A673 (cell line): ENCODE measurements around the gene SNX8. TPM values are rescaled to one million over a fixed set of nuclear protein-coding genes. Genes with fewer than 3 reads are reported as not detected.

Experiments used
- BruUV-seq: library from RNA; stranded (reverse); fragments of 400-500 nt; replicated peaks from 2 replicates; lab custom pipeline; 2021; lab: Mats Ljungman, UMichigan
- CTCF ChIA-PET: fragments of 300-600 bp; sonication (Branson Sonifier 250); formaldehyde crosslinking; loops from one replicate; lab custom pipeline; 2022; ENCODE audit warnings: antibody characterized with exemption; lab: Charles Lee
- POLR2A ChIA-PET: fragments of 300-600 bp; sonication (Branson Sonifier 250); formaldehyde crosslinking; loops from one replicate; lab custom pipeline; 2022; ENCODE audit warnings: antibody characterized with exemption; ENCODE audit not compliant: low non-redundant PET; lab: Charles Lee
- DNase-seq: peaks from one replicate; pipeline ENCODE4 v3.0.0-alpha.2; 2015; ENCODE audit warnings: low spot score
- H3K27ac ChIP-seq: fragments of 200-600 bp; sonication (generic); 2 replicates; pipeline ENCODE4 v1.5.1; 2016; ENCODE audit warnings: mixed run types, low read depth, mild to moderate bottlenecking, mixed read lengths, antibody characterized with exemption, low read length; ENCODE audit not compliant: poor library complexity, severe bottlenecking
- H3K27me3 ChIP-seq: fragments of 200-600 bp; sonication (generic); replicated peaks from 2 replicates; pipeline ENCODE4 v1.6.1; 2017; ENCODE audit warnings: mixed run types, low read depth, mild to moderate bottlenecking, mixed read lengths, antibody characterized with exemption, low read length; ENCODE audit not compliant: insufficient read depth, poor library complexity
- H3K36me3 ChIP-seq: fragments of 200-600 bp; sonication (generic); 2 replicates; pipeline ENCODE4 v1.6.1; 2016; ENCODE audit warnings: mixed run types, mild to moderate bottlenecking, mixed read lengths, antibody characterized with exemption, low read length; ENCODE audit not compliant: insufficient read depth, poor library complexity, severe bottlenecking
- H3K4me1 ChIP-seq: fragments of 200-600 bp; sonication (generic); 2 replicates; pipeline ENCODE4 v1.6.1; 2017; ENCODE audit warnings: mixed run types, mild to moderate bottlenecking, mixed read lengths, antibody characterized with exemption, low read length; ENCODE audit not compliant: insufficient read depth, poor library complexity, severe bottlenecking
- H3K4me3 ChIP-seq: fragments of 200-600 bp; sonication (generic); 2 replicates; pipeline ENCODE4 v1.5.1; 2016; ENCODE audit warnings: low read depth, mixed run types, mild to moderate bottlenecking, mixed read lengths, low read length; ENCODE audit not compliant: poor library complexity, severe bottlenecking
- H3K9me3 ChIP-seq: fragments of 200-600 bp; sonication (generic); 2 replicates; pipeline ENCODE4 v1.6.1; 2016; ENCODE audit warnings: mixed run types, low read depth, mild to moderate bottlenecking, mixed read lengths, antibody characterized with exemption, low read length; ENCODE audit not compliant: poor library complexity, severe bottlenecking
- CTCF ChIP-seq: fragments of 300-800, 200-600 bp; sonication (generic); conservative IDR thresholded peaks from 2 replicates; pipeline ENCODE4 v1.5.1; 2017; ENCODE audit warnings: low read depth, mild to moderate bottlenecking, antibody characterized with exemption, low read length, moderate library complexity, mixed read lengths
- EZH2 ChIP-seq: fragments of 200-600 bp; sonication (generic); IDR thresholded peaks from 2 replicates; pipeline ENCODE4 v1.6.1; 2017; ENCODE audit warnings: borderline replicate concordance, low read depth, mild to moderate bottlenecking, mixed read lengths, antibody characterized with exemption, low read length; ENCODE audit not compliant: poor library complexity, severe bottlenecking
- intact Hi-C: fragments of 100-400 bp; cut with micrococcal nuclease; formaldehyde crosslinking; loops from one replicate; pipeline ENCODE4 v1.10.0; 2022; ENCODE audit not compliant: unreplicated experiment
- total RNA-seq: library from RNA; stranded (reverse); gene quantifications from 2 replicates; pipeline ENCODE4 v1.2.3, GENCODE V29; 2021

Gene SNX8
- total RNA-seq, 1 experiment from 2014 or later, result 42.9 TPM

GRCh38 chr7:2213551-2214215 is 100.6 kb downstream of the SNX8 start:
- no peaks in the 10 kb centered on the region for H3K9me3 ChIP-seq
- H3K4me1 ChIP-seq, result no peaks in the 10 kb centered on the region
- TF ChIP-seq CTCF, result no peak
- TF ChIP-seq EZH2, result no peak
- POLR2A ChIA-PET, result no interaction called here
- intact Hi-C loops, result no loop called here
- H3K27me3 ChIP-seq, result no peaks in the 10 kb centered on the region
- no peak overlapping the region for H3K27ac ChIP-seq
- no TSS peak for BruUV-seq
- CTCF ChIA-PET, result no interaction called here
- H3K36me3 ChIP-seq, result peaks cover 42% of the 10 kb centered on the region
- H3K4me3 ChIP-seq, result no peak overlapping the region
- no peak for DNase-seq

GRCh38 chr7:2212906-2213305 is 101.3 kb downstream of the SNX8 start:
- TF ChIP-seq EZH2 (no peak), CTCF (no peak)
- Histone ChIP-seq H3K27ac (no peak overlapping the region), H3K4me3 (no peak overlapping the region), H3K27me3 (no peaks in the 10 kb centered on the region), H3K4me1 (no peaks in the 10 kb centered on the region), H3K9me3 (no peaks in the 10 kb centered on the region), H3K36me3 (peaks cover 45% of the 10 kb centered on the region)
- intact Hi-C loops, result no loop called here
- CTCF ChIA-PET, result no interaction called here
- DNase-seq, result no peak
- BruUV-seq, result no TSS peak
- POLR2A ChIA-PET, result no interaction called here

- no peaks in the 10 kb centered on the region for H3K27me3 ChIP-seq
- no TSS peak for BruUV-seq
- no peak overlapping the region for H3K27ac ChIP-seq
- H3K36me3 ChIP-seq, result peaks cover 42% of the 10 kb centered on the region
- no peaks in the 10 kb centered on the region for H3K9me3 ChIP-seq
- H3K4me3 ChIP-seq, result no peak overlapping the region
- no peak for TF ChIP-seq EZH2
- TF ChIP-seq CTCF, result no peak
- no peaks in the 10 kb centered on the region for H3K4me1 ChIP-seq
- CTCF ChIA-PET, result no interaction called here
- intact Hi-C loops, result no loop called here
- POLR2A ChIA-PET, result no interaction called here
- DNase-seq, result no peak
These were observed 102.3 kb downstream of the SNX8 start for GRCh38 chr7:2211926-2212325.
